Stimulated activated CD8-positive, alpha-beta memory T cell treated with anti-CD3 and anti-CD28 coated beads, Interleukin-7, amount 100 ng/mL, for 24 hours (primary cell): ENCODE data around the gene ASB16.
"Not testable (repeated sequence)": the region's sequence is repeated elsewhere in the genome, so short reads cannot be mapped to it uniquely, and the experiment has no call there.

Experiments
- DNase-seq: peaks from one replicate; pipeline ENCODE4 v3.0.0-alpha.2; 2020; ENCODE audit warnings: low read depth

ASB16 gene

GRCh38 chr17:44170499-44171201, at the start of gene ASB16:
TSS of gene ASB16 (plus strand) at chr17:44170704. CDS start at chr17:44170790, 86 bp downstream.
- DNase-seq, result no peak

- DNase-seq, result no peak
Measured at GRCh38 chr17:44120851-44121605, 49.5 kb upstream of the ASB16 start.

- DNase-seq, result no peak
Measured at GRCh38 chr17:44121997-44122815, 48.3 kb upstream of the ASB16 start.

GRCh38 chr17:44122816-44123355, 47.6 kb upstream of the ASB16 start:
- DNase-seq, result no peak

GRCh38 chr17:44123356-44124117, 47.0 kb upstream of the ASB16 start, which contains the start of gene HDAC5:
TSS of gene HDAC5 (minus strand) at chr17:44123641. CDS start at chr17:44117515, 6,126 bp downstream.
- peak; percentile 90 for DNase-seq

GRCh38 chr17:44124118-44124438, 46.4 kb upstream of the ASB16 start:
- DNase-seq, result no peak

GRCh38 chr17:44128383-44128782, 42.1 kb upstream of the ASB16 start:
- no peak for DNase-seq

GRCh38 chr17:44130693-44131349, 39.7 kb upstream of the ASB16 start:
- no peak for DNase-seq

- DNase-seq, result not testable (repeated sequence)
Measured at GRCh38 chr17:44131372-44131771, 39.1 kb upstream of the ASB16 start.

GRCh38 chr17:44132275-44132821, 38.2 kb upstream of the ASB16 start:
- no peak for DNase-seq

GRCh38 chr17:44133918-44134476, 36.5 kb upstream of the ASB16 start:
- DNase-seq, result no peak

GRCh38 chr17:44134752-44135568, 35.5 kb upstream of the ASB16 start:
- DNase-seq, result no peak

GRCh38 chr17:44137891-44138709, 32.4 kb upstream of the ASB16 start:
- peak; percentile 36 for DNase-seq

- not testable (repeated sequence) for DNase-seq
Measured at GRCh38 chr17:44143921-44144320, 26.6 kb upstream of the ASB16 start.

- DNase-seq, result no peak
Measured at GRCh38 chr17:44144966-44145739, 25.4 kb upstream of the ASB16 start.

GRCh38 chr17:44146375-44147346, 23.8 kb upstream of the ASB16 start:
- DNase-seq, result no peak

- DNase-seq, result no peak
Measured at GRCh38 chr17:44147812-44148211, 22.7 kb upstream of the ASB16 start.
